Measurements from ENCODE around the gene STK32C.

The STK32C gene

DNA sequence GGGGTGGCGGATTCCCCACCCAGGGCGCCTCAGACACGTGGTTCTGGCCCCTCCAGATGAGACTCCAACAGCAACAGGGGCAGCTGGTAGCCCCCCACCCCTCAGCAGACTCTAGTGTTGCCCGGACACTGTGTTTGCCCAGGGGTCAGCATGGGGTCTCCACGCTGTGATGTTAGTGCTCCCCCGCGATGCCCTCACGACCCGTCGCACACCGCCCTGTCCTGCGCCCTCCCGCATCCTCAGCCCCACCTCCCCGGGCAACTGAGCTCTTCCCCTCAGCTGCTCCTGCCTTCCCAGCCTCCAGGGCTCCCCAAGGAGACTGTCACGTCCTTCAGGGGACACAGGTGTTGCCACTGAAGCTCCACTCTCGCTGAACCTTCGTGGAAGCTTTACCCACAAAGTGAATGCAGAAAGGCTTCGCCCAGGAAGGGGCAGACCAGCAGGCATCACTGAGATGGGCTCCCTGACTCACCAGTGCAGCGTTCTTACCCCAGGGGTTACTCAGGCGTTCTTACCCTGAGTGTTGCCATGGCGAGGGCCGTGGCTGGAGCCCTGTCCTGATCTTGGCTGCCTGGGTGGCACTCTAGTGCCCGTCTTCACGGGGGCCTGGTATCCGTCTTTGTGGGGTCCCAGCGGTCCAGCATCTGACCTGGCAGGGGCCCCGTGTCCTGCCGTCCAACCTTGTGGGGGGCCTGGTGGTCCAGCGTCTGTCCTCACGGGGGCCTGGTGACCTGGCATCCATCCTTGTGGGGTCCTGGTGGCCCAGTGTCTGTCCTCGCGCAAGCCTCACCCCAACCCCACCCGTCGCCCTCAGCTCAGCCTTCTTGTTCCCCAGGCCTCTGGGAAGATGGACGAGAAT is 106.4 kb downstream of the STK32C start:
- TF ChIP-seq, protein P1, sequence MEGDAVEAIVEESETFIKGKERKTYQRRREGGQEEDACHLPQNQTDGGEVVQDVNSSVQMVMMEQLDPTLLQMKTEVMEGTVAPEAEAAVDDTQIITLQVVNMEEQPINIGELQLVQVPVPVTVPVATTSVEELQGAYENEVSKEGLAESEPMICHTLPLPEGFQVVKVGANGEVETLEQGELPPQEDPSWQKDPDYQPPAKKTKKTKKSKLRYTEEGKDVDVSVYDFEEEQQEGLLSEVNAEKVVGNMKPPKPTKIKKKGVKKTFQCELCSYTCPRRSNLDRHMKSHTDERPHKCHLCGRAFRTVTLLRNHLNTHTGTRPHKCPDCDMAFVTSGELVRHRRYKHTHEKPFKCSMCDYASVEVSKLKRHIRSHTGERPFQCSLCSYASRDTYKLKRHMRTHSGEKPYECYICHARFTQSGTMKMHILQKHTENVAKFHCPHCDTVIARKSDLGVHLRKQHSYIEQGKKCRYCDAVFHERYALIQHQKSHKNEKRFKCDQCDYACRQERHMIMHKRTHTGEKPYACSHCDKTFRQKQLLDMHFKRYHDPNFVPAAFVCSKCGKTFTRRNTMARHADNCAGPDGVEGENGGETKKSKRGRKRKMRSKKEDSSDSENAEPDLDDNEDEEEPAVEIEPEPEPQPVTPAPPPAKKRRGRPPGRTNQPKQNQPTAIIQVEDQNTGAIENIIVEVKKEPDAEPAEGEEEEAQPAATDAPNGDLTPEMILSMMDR (IDR thresholded peaks at IDR 0.05; ENCODE audit: insufficient read depth, missing control alignments) = no peak
- FAIRE-seq = no peak
- DNase-seq (ENCODE audit: insufficient read length, low spot score) = no peak

DNA sequence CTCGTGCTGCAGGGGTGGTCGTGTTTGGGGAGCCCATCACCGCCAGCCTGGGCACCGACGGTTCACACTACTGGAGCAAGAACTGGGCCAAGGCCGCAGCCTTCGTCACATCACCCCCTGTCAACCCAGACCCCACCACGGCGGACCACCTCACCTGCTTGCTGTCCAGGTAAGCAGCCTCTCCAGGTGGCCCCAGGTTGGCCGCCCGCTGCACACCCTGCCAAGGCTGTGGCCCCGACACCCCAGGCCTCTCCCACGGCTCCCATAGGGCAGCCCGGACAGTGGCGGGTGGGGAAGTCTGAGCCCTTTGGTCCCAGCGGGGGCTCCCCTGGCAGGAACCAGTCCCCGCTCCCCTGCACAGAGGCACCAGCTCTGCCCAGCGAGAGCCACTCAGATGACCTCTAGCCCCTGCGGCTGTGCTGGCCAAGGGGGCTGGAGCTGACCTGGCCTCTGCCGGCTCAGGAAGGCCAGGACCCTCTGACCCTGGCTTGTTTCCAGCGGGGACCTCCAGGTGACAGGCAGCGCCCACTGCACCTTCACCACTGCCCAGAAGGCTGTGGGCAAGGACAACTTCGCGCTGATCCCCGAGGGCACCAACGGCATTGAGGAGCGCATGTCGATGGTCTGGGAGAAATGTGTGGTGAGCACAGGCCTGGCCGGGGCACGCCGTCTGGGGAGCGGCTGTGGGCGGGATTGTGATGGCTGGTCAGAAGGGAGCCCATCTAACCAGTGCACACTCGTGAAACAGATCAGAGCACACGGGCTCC is 107.2 kb downstream of the STK32C start:
- TF ChIP-seq, protein P1 (IDR thresholded peaks at IDR 0.05; ENCODE audit: insufficient read depth, missing control alignments) = no peak
- FAIRE-seq (no peak), DNase-seq (ENCODE audit: insufficient read length, low spot score) (no peak)

DNA sequence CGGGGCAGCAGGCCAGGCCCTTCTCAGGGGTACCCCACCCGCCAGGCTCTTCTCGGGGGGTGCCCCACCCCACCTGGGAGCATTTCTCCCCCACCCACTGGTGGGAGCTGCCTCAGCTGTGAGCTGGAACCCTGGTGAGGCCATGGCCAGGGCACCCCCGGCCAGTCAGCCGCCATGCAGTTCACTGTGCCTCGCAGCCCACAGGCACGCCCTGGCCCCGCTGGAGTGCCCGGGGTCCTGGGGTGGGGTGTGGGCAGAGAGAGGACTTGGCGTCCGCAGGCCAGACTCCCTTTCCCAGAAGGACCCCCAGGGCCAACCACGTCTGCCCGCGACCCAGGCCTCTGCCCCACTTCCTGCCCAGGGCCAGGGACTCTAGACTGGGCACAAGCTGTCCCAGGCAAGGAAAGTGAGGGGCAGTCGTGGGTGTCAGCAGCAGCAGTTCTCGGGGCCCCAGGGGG is 107.9 kb downstream of the STK32C start:
- DNase-seq (ENCODE audit: insufficient read length, low spot score) (no peak), FAIRE-seq (no peak)
- TF ChIP-seq, protein P1 (IDR thresholded peaks at IDR 0.05; ENCODE audit: insufficient read depth, missing control alignments) = no peak

- DNase-seq (ENCODE audit: insufficient read length, low spot score) = no peak
- TF ChIP-seq, protein P1 (IDR thresholded peaks at IDR 0.05; ENCODE audit: insufficient read depth, missing control alignments) = no peak
- no peak for FAIRE-seq
These were observed 108.4 kb downstream of the STK32C start for GRCh38 chr10:132199268-132199853.

- TF ChIP-seq, protein P1 (IDR thresholded peaks at IDR 0.05; ENCODE audit: insufficient read depth, missing control alignments) = no peak
- FAIRE-seq (no peak), DNase-seq (ENCODE audit: insufficient read length, low spot score) (no peak)
These were observed 109.2 kb downstream of the STK32C start for GRCh38 chr10:132198381-132199181.

DNA sequence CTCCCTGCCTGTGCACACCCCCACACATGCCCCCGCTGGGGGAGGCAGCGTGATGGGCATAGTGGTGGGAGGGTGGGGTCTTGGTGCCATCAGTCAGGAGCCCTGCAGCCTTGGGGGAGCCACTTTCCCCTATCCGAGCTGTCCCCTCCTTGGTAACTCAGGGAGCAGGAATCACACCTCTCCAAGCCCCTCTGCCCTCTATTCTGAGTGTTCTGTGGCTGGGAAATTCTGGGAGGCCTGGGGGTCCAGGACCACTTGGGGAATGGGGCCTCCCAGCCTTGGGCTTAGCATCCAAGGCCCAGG is 109.7 kb downstream of the STK32C start:
- DNase-seq (ENCODE audit: insufficient read length, low spot score) (no peak), FAIRE-seq (no peak)
- TF ChIP-seq, protein P1 (IDR thresholded peaks at IDR 0.05; ENCODE audit: insufficient read depth, missing control alignments) = no peak
